Measurements from ENCODE around the gene GPC6. TPM values are rescaled to one million over a fixed set of nuclear protein-coding genes. Genes with fewer than 3 reads are reported as not detected.
A peak's percentile ranks its signal among the peaks of the same experiment; 100 is the strongest.

Gene GPC6
- polyA plus RNA-seq, 1 of the 3 experiments (the other 2 are of a cell fraction): 6.7 TPM

- DNase-seq: peak; percentile 51
- Histone ChIP-seq H3K36me3 (replicated peaks in 1 of 2; ENCODE audit: control insufficient read depth in 1 of 2, insufficient read depth in 2 of 2, low read length in 1 of 2) (no peaks in the 10 kb centered on the region), H3K4me3 (ENCODE audit: low read depth in 2 of 2, low read length in 1 of 2) (no peak overlapping the region), H3K4me1 (ENCODE audit: control insufficient read depth in 1 of 2, insufficient read depth in 2 of 2, low read depth in 1 of 2, low read length in 1 of 2) (peaks cover 22 to 33% of the 10 kb centered on the region in 2 experiments), H4K20me1 (ENCODE audit: insufficient read depth) (no peaks in the 10 kb centered on the region), H3K79me2 (ENCODE audit: insufficient read depth) (no peaks in the 10 kb centered on the region), H3K9me2 (no peaks in the 10 kb centered on the region), H3K27me3 (ENCODE audit: insufficient read depth) (no peaks in the 10 kb centered on the region), H2AFZ (ENCODE audit: low read depth) (peak overlapping the region; percentile 2; the same call in 1 of the 2 replicates), H3F3A (replicated peaks; ENCODE audit: insufficient read depth) (peaks cover 4% of the 10 kb centered on the region), H3K4me2 (peak overlapping the region; percentile 60; the same call in 1 of the 2 replicates), H3K9me3 (no peaks in the 10 kb centered on the region), H3K9ac (no peak overlapping the region), H3K27ac (ENCODE audit: low read depth in 2 of 2, low read length in 1 of 2) (peak overlapping the region; percentile 73 to 75)
- WGBS (ENCODE audit: low lambda C conversion rate): 60% methylated on average over 8 of the region's 8 CpGs
- CTCF ChIA-PET: interaction anchor here (0.6 to 1.8 kb wide), 8 partner anchors 17 to 1118 kb away, joined by 3 to 5 read pairs (median 3); no protein-coding TSS in a partner anchor
- POLR2A ChIA-PET: no interaction called here
- no peak for TF ChIP-seq SIN3A (IDR thresholded peaks at IDR 0.05; ENCODE audit: borderline replicate concordance, low read depth, low read length)
- no peak for TF ChIP-seq FOXJ3 (CRISPR knock-in tag; IDR thresholded peaks at IDR 0.05)
- no peak for TF ChIP-seq YY1 (IDR thresholded peaks at IDR 0.05; ENCODE audit: low read depth)
- peak; percentile 76 for TF ChIP-seq MAX (IDR thresholded peaks at IDR 0.05; ENCODE audit: low read depth)
- no peak for TF ChIP-seq NRF1 (IDR thresholded peaks at IDR 0.05; ENCODE audit: low read depth, low read length)
- TF ChIP-seq, protein P1, sequence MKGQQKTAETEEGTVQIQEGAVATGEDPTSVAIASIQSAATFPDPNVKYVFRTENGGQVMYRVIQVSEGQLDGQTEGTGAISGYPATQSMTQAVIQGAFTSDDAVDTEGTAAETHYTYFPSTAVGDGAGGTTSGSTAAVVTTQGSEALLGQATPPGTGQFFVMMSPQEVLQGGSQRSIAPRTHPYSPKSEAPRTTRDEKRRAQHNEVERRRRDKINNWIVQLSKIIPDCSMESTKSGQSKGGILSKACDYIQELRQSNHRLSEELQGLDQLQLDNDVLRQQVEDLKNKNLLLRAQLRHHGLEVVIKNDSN (IDR thresholded peaks at IDR 0.05; ENCODE audit: borderline replicate concordance, low read depth): no peak
- no peak for TF ChIP-seq POLR2AphosphoS5 (IDR thresholded peaks at IDR 0.05; ENCODE audit: low read depth, low read length)
- no peak for TF ChIP-seq EZH2phosphoT487 (IDR thresholded peaks at IDR 0.05; ENCODE audit: borderline replicate concordance, low read depth)
- no peak for TF ChIP-seq RFX5 (IDR thresholded peaks at IDR 0.05; ENCODE audit: low read length)
- TF ChIP-seq, protein P2, sequence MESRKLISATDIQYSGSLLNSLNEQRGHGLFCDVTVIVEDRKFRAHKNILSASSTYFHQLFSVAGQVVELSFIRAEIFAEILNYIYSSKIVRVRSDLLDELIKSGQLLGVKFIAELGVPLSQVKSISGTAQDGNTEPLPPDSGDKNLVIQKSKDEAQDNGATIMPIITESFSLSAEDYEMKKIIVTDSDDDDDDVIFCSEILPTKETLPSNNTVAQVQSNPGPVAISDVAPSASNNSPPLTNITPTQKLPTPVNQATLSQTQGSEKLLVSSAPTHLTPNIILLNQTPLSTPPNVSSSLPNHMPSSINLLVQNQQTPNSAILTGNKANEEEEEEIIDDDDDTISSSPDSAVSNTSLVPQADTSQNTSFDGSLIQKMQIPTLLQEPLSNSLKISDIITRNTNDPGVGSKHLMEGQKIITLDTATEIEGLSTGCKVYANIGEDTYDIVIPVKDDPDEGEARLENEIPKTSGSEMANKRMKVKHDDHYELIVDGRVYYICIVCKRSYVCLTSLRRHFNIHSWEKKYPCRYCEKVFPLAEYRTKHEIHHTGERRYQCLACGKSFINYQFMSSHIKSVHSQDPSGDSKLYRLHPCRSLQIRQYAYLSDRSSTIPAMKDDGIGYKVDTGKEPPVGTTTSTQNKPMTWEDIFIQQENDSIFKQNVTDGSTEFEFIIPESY (IDR thresholded peaks at IDR 0.05; ENCODE audit: borderline replicate concordance, low read depth): no peak
- TF ChIP-seq MEF2A (IDR thresholded peaks at IDR 0.05; ENCODE audit: borderline replicate concordance, low read depth): no peak
- TF ChIP-seq TEAD4 (IDR thresholded peaks at IDR 0.05; ENCODE audit: borderline replicate concordance, insufficient read depth): no peak
- peak; percentile 14 for TF ChIP-seq CHD2 (IDR thresholded peaks at IDR 0.05; ENCODE audit: low read length, partially characterized antibody)
- peak; percentile 14; the same call in 1 of the 2 replicates for TF ChIP-seq MXI1 (IDR thresholded peaks at IDR 0.05; ENCODE audit: low read depth, low read length)
- peak; percentile 72; the same call in 1 of the 2 replicates for TF ChIP-seq TCF12 (IDR thresholded peaks at IDR 0.05)
- no peak for TF ChIP-seq GATA2 (CRISPR knock-in tag; IDR thresholded peaks at IDR 0.05)
- TF ChIP-seq FOSL2 (IDR thresholded peaks at IDR 0.05; ENCODE audit: borderline replicate concordance, low read depth): no peak
- peak; percentile 51 for TF ChIP-seq CTCF (IDR thresholded peaks at IDR 0.05)
- TF ChIP-seq, protein P3, sequence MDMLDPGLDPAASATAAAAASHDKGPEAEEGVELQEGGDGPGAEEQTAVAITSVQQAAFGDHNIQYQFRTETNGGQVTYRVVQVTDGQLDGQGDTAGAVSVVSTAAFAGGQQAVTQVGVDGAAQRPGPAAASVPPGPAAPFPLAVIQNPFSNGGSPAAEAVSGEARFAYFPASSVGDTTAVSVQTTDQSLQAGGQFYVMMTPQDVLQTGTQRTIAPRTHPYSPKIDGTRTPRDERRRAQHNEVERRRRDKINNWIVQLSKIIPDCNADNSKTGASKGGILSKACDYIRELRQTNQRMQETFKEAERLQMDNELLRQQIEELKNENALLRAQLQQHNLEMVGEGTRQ (IDR thresholded peaks at IDR 0.05; ENCODE audit: borderline replicate concordance, low read depth, low read length): no peak
- no peak for TF ChIP-seq NFIC (IDR thresholded peaks at IDR 0.05; ENCODE audit: borderline replicate concordance)
- TF ChIP-seq GABPA (IDR thresholded peaks at IDR 0.05; ENCODE audit: low read depth): no peak
- TF ChIP-seq, protein P4, sequence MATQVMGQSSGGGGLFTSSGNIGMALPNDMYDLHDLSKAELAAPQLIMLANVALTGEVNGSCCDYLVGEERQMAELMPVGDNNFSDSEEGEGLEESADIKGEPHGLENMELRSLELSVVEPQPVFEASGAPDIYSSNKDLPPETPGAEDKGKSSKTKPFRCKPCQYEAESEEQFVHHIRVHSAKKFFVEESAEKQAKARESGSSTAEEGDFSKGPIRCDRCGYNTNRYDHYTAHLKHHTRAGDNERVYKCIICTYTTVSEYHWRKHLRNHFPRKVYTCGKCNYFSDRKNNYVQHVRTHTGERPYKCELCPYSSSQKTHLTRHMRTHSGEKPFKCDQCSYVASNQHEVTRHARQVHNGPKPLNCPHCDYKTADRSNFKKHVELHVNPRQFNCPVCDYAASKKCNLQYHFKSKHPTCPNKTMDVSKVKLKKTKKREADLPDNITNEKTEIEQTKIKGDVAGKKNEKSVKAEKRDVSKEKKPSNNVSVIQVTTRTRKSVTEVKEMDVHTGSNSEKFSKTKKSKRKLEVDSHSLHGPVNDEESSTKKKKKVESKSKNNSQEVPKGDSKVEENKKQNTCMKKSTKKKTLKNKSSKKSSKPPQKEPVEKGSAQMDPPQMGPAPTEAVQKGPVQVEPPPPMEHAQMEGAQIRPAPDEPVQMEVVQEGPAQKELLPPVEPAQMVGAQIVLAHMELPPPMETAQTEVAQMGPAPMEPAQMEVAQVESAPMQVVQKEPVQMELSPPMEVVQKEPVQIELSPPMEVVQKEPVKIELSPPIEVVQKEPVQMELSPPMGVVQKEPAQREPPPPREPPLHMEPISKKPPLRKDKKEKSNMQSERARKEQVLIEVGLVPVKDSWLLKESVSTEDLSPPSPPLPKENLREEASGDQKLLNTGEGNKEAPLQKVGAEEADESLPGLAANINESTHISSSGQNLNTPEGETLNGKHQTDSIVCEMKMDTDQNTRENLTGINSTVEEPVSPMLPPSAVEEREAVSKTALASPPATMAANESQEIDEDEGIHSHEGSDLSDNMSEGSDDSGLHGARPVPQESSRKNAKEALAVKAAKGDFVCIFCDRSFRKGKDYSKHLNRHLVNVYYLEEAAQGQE (IDR thresholded peaks at IDR 0.05; ENCODE audit: low read depth, low read length): no peak
- TF ChIP-seq RAD21 (IDR thresholded peaks at IDR 0.05; ENCODE audit: low read length): peak; percentile 71
Measured at GRCh38 chr13:94345374-94346195, 1119.0 kb downstream of the GPC6 start.
